ENCODE data around the gene HAAO.

Gene HAAO

GRCh38 chr2:42748840-42749239 lies 43.5 kb downstream of the HAAO start:
- no peaks in the 10 kb centered on the region for H3K36me3 ChIP-seq (ENCODE audit: low read depth)
- no peaks in the 10 kb centered on the region for H3K27me3 ChIP-seq (ENCODE audit: insufficient read depth, poor library complexity, severe bottlenecking)
- H3K4me3 ChIP-seq (ENCODE audit: severe bottlenecking), result no peak overlapping the region
- no peaks in the 10 kb centered on the region for H3K4me1 ChIP-seq (ENCODE audit: insufficient read depth, poor library complexity, severe bottlenecking)
- DNase-seq (ENCODE audit: low spot score), result no peak
- no peak overlapping the region for H3K27ac ChIP-seq (ENCODE audit: poor library complexity, severe bottlenecking)
- ATAC-seq (ENCODE audit: low read depth), result no peak
- no peaks in the 10 kb centered on the region for H3K9me3 ChIP-seq (ENCODE audit: severe bottlenecking)
- no peak for TF ChIP-seq CTCF (IDR thresholded peaks at IDR 0.05; ENCODE audit: poor library complexity, severe bottlenecking)

- no peaks in the 10 kb centered on the region for H3K36me3 ChIP-seq (ENCODE audit: low read depth)
- ATAC-seq (ENCODE audit: low read depth), result no peak
- H3K27ac ChIP-seq (ENCODE audit: poor library complexity, severe bottlenecking), result no peak overlapping the region
- no peaks in the 10 kb centered on the region for H3K4me1 ChIP-seq (ENCODE audit: insufficient read depth, poor library complexity, severe bottlenecking)
- no peak overlapping the region for H3K4me3 ChIP-seq (ENCODE audit: severe bottlenecking)
- no peak for DNase-seq (ENCODE audit: low spot score)
- H3K27me3 ChIP-seq (ENCODE audit: insufficient read depth, poor library complexity, severe bottlenecking), result no peaks in the 10 kb centered on the region
- no peak for TF ChIP-seq CTCF (IDR thresholded peaks at IDR 0.05; ENCODE audit: poor library complexity, severe bottlenecking)
- H3K9me3 ChIP-seq (ENCODE audit: severe bottlenecking), result no peaks in the 10 kb centered on the region
Measured at GRCh38 chr2:42747422-42747821, 45.0 kb downstream of the HAAO start.

- no peak overlapping the region for H3K4me3 ChIP-seq (ENCODE audit: severe bottlenecking)
- TF ChIP-seq CTCF (IDR thresholded peaks at IDR 0.05; ENCODE audit: poor library complexity, severe bottlenecking), result no peak
- H3K4me1 ChIP-seq (ENCODE audit: insufficient read depth, poor library complexity, severe bottlenecking), result no peaks in the 10 kb centered on the region
- H3K27ac ChIP-seq (ENCODE audit: poor library complexity, severe bottlenecking), result no peak overlapping the region
- DNase-seq (ENCODE audit: low spot score) (no peak), ATAC-seq (ENCODE audit: low read depth) (no peak)
- H3K27me3 ChIP-seq (ENCODE audit: insufficient read depth, poor library complexity, severe bottlenecking), result no peaks in the 10 kb centered on the region
- H3K36me3 ChIP-seq (ENCODE audit: low read depth), result no peaks in the 10 kb centered on the region
- no peaks in the 10 kb centered on the region for H3K9me3 ChIP-seq (ENCODE audit: severe bottlenecking)
Measured at GRCh38 chr2:42744545-42745082, 47.8 kb downstream of the HAAO start.

GRCh38 chr2:42743659-42743990 lies 48.8 kb downstream of the HAAO start:
- H3K27ac ChIP-seq (ENCODE audit: poor library complexity, severe bottlenecking), result no peak overlapping the region
- H3K4me3 ChIP-seq (ENCODE audit: severe bottlenecking), result no peak overlapping the region
- no peaks in the 10 kb centered on the region for H3K27me3 ChIP-seq (ENCODE audit: insufficient read depth, poor library complexity, severe bottlenecking)
- no peaks in the 10 kb centered on the region for H3K4me1 ChIP-seq (ENCODE audit: insufficient read depth, poor library complexity, severe bottlenecking)
- no peaks in the 10 kb centered on the region for H3K9me3 ChIP-seq (ENCODE audit: severe bottlenecking)
- DNase-seq (ENCODE audit: low spot score) (no peak), ATAC-seq (ENCODE audit: low read depth) (no peak)
- TF ChIP-seq CTCF (IDR thresholded peaks at IDR 0.05; ENCODE audit: poor library complexity, severe bottlenecking), result no peak
- H3K36me3 ChIP-seq (ENCODE audit: low read depth), result no peaks in the 10 kb centered on the region

- Histone ChIP-seq H3K27me3 (ENCODE audit: insufficient read depth, poor library complexity, severe bottlenecking) (no peaks in the 10 kb centered on the region), H3K27ac (ENCODE audit: poor library complexity, severe bottlenecking) (no peak overlapping the region), H3K4me1 (ENCODE audit: insufficient read depth, poor library complexity, severe bottlenecking) (no peaks in the 10 kb centered on the region), H3K9me3 (ENCODE audit: severe bottlenecking) (no peaks in the 10 kb centered on the region), H3K4me3 (ENCODE audit: severe bottlenecking) (no peak overlapping the region), H3K36me3 (ENCODE audit: low read depth) (no peaks in the 10 kb centered on the region)
- no peak for TF ChIP-seq CTCF (IDR thresholded peaks at IDR 0.05; ENCODE audit: poor library complexity, severe bottlenecking)
- ATAC-seq (ENCODE audit: low read depth) (no peak), DNase-seq (ENCODE audit: low spot score) (no peak)
Measured at GRCh38 chr2:42742740-42743658, 49.4 kb downstream of the HAAO start.
